GM18867 (cell line): ENCODE data around the gene MLANA.
"Not testable (repeated sequence)": the region's sequence is repeated elsewhere in the genome, so short reads cannot be mapped to it uniquely, and the experiment has no call there.

Source experiments
- ATAC-seq: cut with Tn5 transposase; IDR thresholded peaks from one replicate; pipeline ENCODE4 v1.9.1; 2021; ENCODE audit warnings: mild to moderate bottlenecking, moderate library complexity; ENCODE audit not compliant: unreplicated experiment

MLANA gene

GRCh38 chr9:5869315-5870019, 21.2 kb upstream of the MLANA start:
- no peak for ATAC-seq

- no peak for ATAC-seq
Measured at GRCh38 chr9:5870020-5870339, 20.7 kb upstream of the MLANA start.

- no peak for ATAC-seq
Measured at GRCh38 chr9:5870691-5871090, 20.0 kb upstream of the MLANA start.

DNA sequence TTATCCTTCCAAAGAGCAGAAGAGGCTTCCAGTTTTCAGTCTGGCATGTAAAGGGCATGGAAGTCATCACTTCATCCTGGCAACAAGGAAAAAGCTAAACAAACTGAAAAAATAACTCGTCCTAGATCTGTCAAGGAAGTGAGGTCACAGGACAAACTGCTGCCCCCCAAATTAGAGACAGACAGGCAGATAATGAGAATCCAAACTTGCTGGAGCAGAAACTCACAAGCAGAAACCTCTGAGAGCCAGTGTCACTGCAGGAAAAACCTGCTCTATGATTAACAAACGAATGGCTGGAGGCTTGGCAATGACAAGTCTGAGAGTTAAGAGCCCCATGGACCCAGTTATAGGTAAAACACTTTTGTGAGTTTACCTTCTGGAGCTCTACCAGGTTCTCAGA, 18.9 kb upstream of the MLANA start:
- ATAC-seq: no peak

DNA sequence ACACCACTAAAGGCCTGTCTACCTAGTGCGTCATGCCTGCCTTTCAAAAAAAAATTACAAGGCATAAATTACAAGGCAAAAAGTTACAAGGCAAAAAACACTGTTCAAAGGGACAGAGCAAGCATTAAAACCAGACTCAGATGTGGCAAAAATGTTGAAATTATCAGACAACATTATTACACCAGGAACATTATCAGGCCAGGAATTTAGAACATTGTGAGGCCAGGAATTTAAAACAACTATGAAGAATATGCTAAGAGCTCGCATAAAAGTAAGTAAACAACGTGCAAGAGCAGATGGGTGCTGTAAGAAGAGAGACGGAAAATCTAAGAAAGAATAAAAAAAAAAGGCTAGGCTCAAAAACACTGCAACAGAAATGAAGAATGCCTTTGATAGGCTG, 18.2 kb upstream of the MLANA start:
- no peak for ATAC-seq

DNA sequence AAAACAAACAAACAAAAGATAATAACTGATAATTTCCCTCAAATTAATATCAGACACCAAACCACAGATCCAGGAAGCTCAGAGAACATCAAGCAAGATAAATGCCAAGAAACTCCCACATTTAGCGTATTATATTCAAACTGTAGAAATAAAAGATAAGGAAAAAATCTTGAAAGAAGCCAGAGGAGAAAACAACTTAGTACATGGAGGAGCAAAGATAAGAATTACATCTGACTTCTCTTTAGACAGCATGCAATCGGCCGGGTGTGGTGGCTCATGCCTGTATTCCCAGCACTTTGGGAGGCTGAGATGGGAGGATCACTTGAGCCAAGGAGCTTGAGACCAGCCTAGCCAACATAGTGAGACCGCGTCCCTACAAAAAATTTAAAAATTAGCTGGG, 17.2 kb upstream of the MLANA start:
- ATAC-seq: no peak

DNA sequence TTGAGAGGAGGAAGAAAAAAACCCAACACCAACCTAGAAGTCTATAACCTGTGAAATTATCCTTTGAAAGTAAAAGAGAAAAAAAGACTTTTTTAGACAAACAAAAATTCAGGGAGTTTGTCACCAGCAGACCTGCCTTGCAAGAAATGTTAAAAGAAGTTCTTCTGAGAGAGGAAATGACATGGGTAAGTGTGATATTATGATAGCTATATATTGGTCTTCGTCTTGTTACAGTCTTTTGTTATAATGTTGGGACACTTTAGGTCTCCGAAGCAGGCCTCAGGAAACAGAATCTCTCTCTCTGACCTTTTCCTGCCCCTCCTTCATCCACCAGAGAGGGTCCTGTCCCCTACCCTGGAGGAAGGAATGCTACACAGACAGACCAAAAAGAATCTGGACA, 16.6 kb upstream of the MLANA start:
- no peak for ATAC-seq

DNA sequence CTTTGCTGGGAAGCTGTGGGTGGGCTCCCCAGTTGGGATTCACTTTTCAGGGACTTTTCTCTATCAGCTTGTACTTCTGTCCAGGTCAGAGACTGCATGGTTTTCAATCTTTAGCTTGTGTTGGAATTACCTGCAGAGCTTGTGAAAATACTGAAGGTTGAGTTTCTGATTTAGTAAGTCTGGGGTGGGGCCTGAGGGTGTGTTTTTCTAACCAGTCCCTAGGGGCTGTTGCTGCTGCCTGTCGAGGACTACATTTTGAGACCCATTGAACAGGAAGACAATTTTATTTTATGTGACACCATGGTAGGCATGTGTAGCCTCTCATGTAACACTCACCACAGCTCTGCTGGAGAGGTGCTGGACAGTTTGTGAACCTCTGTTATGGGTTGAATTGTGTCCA, 14.7 kb upstream of the MLANA start:
- no peak for ATAC-seq

DNA sequence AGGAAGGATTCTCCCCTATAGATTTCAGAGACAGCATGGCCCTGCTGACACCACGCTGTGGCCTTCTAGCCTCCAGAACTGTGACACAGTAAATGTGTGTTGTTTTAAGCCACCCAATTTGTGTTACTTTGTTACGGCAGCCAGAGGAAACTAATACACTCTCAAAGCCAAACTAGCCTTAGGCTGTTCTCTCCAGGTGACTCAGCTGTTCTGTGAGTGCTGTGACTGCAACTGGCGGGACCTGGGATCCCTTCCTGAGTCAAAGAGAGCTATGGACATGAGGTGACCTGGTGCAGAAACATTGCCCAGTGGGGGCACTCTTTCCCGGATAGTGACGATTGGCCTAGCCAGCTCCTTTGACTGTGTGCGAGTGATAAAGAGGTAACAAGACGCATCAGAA, 14.0 kb upstream of the MLANA start:
- ATAC-seq: no peak

DNA sequence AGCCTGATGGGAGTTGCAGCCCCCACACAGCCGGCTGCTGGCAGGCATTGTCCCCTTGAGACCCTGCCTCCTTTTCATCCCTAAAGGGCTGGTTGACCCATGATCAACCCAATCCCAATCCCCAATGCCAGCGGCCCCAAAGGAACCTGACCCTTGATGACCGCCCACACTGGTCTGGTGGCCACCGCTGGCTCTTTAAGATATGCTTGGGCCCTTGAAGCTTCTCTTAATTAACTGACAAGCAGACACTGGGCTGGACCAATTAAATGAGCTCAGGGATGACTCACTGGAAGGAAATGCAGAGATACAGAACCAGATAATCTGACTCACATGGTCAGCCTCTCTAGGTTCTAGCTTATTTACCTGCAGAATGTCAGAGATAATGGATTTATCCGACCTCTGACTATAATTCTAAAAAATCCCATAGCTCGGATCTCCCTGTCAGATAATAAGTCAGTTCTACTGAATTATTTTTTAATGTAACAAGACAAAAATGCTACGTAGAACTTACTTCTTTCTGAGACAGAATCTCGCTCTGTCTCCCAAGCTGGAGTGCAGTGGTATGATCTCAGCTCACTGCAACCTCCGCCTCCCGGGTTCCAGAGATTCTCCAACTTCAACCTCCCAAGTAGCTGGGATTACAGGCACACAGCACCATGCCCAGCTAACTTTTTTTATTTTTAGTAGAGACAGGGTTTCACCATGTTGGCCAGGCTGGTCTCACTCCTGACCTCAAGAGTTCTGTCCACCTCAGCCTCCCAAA, 11.1 kb upstream of the MLANA start:
- no peak for ATAC-seq

GRCh38 chr9:5882244-5883012, 8.3 kb upstream of the MLANA start:
- not testable (repeated sequence) for ATAC-seq

GRCh38 chr9:5884191-5884590, 6.5 kb upstream of the MLANA start:
- no peak for ATAC-seq

DNA sequence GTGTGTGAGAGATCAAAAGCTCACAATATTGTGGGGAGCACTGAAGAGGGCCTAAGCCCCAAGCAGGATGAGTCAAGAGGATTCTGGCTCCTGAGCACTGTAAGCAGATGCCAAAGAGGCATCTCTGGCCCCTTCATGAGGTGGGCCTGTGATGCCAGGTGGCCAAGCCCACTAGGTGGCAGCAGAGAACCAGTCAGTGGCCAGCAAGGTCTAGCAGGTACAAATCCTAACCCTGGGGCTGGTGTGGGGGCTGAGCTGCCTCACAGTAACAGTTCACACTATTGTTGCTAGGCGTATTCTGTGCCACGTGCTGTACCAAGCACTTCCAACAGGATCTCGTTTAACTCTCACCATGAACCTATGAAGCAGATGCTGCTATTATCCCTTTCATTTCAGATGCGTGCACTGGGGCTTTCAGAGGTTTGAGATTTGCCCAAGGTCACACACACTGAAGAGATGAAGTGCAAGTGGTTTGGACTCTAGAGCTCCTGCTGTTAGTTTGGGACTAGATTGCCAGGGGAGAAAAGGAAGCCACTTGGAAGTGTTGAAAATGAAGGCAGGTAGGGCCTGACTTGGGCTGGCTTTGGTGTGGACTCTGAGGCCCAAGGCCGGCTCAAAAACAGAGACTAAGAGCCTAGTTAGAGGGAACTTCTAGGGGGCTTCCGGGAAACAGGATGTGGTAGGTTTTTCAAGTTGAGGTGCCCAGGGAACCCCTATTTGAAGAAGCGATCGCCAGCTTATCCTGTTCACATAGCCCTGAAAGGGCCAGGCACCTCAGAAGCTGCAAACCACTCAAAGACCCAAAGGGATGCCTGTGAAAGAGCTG, 4.4 kb upstream of the MLANA start:
- peak; percentile 93 for ATAC-seq

DNA sequence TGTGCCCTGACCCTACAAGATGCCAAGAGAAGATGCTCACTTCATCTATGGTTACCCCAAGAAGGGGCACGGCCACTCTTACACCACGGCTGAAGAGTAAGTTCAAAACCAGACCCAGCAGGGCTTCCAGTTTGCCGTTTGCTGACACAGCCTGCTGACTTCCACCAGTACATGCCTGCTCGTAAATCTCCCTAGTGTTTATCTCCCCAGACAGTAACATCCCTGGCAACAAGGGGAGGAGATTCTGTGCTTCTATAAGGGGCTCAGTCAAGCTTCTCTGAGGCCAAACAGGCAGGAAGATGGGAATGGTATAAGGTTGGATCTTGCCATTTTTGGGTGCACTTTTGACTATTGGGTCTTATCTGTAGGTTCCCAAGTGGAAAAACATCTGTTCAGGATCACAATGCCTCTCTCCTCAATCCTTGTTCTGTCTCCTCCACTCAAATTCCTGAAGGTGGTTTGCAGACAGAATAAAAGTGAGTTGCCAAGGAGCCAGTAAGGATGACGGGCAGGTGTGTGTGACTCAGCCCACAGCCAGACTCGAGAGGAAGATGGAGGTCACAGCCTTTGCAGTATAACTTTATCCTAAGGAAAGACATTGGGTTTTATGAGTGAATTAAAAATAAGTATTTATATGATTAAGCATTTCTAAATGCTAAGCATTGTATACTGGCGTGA, 1.9 kb downstream of the MLANA start:
- no peak for ATAC-seq

GRCh38 chr9:5893134-5893505, 2.4 kb downstream of the MLANA start:
- ATAC-seq: no peak

DNA sequence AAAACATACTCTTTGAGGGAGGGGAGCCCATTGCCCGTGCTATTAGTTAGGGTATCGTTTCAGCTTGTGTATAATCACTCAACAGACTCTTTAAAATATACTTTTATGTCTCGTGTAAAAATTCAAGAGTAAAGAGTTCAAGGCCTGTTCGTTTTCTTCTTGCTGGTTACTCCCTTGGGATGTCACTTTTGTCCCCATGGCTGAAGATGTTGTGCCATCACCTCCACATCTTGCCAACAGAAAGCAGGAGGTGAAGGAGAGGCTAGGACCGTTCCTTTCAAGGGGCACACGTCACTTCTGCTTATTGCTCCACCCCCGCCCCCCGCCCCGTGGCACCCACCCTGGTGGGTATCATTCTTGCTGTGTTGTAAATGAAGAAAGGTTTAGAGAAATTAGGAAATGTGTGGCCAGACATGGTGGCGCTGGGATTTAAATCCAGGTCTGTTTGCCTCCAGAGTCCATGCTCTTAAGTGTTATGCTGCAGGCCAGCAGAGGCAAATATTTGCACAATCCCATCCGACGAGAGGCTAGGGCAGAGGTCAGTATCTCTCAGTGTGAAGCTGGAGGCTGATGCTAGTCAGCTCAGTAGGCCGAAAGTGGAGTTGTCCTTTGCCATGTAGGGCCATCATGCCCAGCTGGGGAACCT, 3.0 kb downstream of the MLANA start:
- ATAC-seq: no peak

DNA sequence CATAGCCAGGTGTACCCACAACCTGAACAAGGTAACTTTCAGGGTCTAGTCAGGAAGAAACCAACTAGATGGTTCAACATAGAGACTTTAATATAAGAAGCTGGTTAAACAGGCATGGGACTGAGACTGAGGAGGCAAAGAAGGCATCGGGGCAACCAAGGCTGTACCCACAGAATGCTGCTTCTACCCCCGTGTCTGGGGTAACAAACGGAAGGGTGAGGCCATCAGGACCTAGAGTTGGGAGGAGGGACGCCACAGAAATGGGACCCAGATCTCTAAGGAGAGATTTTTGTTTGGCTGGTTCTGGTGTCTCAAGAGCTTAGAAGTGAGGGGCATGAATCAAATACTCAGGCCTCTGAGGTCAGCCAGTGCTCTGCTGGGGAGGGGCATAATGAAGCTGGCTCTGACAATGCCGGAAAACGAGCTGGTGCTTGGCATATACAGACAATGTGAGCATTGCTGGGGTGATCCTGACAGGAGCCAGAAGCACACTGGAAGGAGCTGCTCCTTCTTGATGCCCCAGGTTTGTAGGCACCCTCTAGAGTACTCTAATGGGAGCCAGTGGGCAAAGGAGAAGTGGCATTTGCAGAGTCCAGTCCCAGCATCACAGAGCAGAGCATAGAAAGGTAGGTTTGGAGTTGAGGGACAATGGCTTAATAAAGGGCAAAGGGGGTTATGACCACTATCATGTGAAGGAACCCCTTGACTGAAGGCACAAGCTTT, 3.7 kb downstream of the MLANA start:
- no peak for ATAC-seq

GRCh38 chr9:5895782-5896181, 5.1 kb downstream of the MLANA start:
- no peak for ATAC-seq

GRCh38 chr9:5896863-5897262, 6.2 kb downstream of the MLANA start:
- no peak for ATAC-seq

- no peak for ATAC-seq
Measured at GRCh38 chr9:5897851-5898250, 7.2 kb downstream of the MLANA start.
